ENCODE data around the gene TCTN1.
A peak's percentile ranks its signal among the peaks of the same experiment; 100 is the strongest.
"Not testable (repeated sequence)": the region's sequence is repeated elsewhere in the genome, so short reads cannot be mapped to it uniquely, and the experiment has no call there.

Gene TCTN1

GRCh38 chr12:110587102-110587501 is 26.8 kb upstream of the TCTN1 start:
- not testable (repeated sequence) for DNase-seq

- DNase-seq: no peak
Observed at GRCh38 chr12:110590059-110590458, 23.9 kb upstream of the TCTN1 start.

DNA sequence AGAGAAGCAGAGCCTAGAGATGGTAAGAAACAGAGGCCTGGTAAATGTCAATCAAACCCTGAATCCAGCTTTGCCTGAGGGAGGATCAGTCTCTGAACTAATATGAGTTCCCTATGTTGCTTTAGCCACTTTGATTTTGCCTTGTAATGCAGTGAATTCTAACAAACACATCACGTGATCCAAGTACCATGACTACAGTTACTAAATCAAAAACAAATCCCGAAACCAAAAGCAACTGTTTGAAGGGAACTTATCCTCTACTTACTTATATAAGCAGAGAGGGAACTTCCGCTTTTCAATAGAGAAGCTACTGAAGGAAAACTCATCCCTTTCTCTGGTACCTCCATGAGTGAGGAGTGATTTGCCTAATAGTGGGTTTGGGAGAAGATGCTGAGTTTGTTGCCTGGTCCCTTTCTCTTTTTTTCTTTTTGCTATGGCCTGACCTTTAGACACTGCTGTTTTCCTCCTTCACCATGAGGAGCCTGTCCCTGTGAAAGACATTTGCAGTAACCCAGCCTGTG is 23.1 kb upstream of the TCTN1 start:
- no peak for DNase-seq

GRCh38 chr12:110591451-110592051 is 22.4 kb upstream of the TCTN1 start:
- no peak for DNase-seq

- DNase-seq: no peak
Observed at GRCh38 chr12:110592078-110592477, 21.9 kb upstream of the TCTN1 start.

- DNase-seq: not testable (repeated sequence)
Observed at GRCh38 chr12:110592919-110593318, 21.0 kb upstream of the TCTN1 start.

GRCh38 chr12:110597885-110598284 is 16.0 kb upstream of the TCTN1 start:
- no peak for DNase-seq

DNA sequence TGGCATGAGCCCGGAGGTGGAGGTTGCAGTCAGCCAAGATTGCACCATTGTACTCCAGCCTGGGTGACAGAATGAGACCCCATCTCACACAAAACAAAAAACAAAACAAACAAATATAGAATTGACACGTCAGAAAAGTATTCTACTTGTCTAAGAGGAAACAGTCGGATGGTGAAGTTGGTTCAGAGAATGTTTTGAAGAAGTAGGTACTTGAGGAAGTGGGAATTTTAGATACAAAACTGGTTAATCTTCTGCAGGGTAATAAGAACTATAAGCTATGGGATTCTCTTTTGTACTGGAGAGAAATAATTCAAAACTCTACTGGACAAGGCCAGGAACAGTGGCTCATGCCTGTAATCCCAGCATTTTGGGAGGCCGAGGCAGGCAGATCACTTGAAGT is 14.6 kb upstream of the TCTN1 start:
- DNase-seq: no peak

- no peak for DNase-seq
Observed at GRCh38 chr12:110600254-110600653, 13.7 kb upstream of the TCTN1 start.

- peak; percentile 22 to 29 for DNase-seq
Observed at GRCh38 chr12:110602085-110602814, 11.7 kb upstream of the TCTN1 start.

GRCh38 chr12:110606253-110606611 is 7.7 kb upstream of the TCTN1 start:
- no peak for DNase-seq

DNA sequence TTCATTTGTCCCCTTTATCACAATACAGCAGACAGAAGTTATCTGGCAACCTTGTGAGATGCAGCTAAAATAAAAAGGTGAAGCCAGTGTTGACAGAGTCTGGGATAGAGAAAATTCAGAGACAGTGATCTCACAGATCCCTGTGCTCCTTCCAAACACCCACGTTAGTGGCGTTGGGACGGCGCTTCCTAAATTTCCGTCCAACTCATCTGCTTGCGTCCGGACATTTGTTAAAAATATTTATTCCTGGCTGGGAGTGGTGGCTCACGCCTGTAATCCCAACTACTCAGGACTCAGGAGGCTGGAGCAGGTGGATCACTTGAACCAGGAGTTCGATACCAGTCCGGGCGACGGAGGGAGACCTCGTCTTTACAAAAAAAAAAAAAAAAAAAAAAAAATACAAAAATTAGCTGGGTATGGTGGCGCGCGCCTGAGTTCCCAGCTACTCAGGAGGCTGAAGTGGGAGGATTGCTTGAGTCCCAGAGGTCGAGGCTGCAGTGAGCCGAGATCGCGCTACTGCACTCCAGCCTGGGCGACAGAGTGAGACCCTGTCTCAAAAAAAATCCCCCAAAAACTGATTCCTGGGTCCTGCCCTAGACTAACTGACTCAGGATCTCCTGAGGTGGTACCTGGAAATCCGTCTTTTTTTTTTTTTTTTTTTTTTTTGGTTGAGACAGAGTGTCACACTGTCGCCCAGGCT is 708 bp upstream of the TCTN1 start:
- DNase-seq: no peak

GRCh38 chr12:110615171-110615570 is 1.2 kb downstream of the TCTN1 start:
- no peak for DNase-seq

DNA sequence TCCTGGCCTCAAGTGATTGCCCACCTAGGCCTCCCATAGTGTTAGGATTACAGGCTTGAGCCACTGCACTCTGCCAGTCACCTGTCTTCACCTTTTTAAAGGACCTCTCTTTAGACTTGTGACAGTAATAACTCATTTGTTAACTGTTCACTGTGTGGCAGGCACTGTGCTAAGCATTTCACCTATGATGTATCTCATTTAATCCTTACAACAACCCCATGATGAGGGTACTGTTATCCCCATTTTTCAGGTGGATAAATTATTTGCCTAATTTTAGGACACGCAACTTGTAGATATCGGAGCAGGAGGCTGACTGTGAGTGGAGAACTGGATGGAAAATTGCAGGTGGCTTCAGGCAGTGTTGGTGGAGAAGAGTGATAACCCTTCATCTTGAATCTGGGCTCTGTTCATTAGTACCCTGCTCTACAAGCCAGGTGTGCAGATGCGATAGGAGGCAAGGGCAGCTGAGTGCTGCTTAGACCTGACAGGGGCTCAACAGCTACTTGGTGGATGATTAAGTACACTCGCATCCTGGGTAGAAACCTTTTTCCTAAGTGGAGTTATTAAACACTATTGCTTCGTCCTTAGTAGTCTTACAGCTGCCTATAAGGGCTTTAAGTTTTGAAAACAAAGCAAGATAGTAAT is 2.7 kb downstream of the TCTN1 start:
- no peak for DNase-seq

DNA sequence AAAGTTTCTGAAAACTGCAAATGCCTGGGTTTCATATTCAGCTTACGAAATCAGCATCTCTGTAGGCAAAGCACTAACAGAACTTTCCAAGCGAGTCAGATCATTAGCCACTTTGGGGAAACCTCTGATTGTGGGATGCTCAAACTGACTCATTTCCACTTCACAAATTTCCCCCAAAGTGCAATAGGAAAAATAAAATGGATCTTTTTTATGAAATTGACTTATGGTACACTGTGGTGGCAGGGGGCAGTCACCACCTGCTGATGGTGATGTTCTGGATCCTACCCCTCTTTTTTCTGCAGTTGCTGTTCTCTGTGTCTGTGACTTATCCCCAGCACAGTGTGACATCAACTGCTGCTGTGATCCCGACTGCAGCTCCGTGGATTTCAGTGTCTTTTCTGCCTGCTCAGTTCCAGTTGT is 5.6 kb downstream of the TCTN1 start:
- DNase-seq: no peak

DNA sequence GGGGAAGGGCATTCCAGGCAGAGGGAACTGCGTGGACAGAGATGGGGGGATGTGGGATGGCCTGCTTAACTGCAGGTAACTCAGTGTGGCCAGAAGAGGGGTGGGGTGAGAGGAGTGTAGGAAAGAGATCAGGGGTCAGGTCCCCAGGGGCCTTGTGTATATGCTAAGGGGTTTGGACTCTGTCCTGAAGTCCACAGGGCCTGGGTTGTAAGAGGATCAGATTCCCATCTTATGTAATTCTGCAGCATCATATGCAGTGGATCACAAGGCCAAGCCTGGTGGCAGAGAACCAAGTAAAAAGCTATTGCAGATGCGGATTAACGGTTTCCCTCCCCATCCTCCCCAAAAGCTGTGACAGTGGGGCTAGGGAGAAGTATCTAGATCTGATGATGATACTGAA is 8.7 kb downstream of the TCTN1 start:
- DNase-seq: no peak

- DNase-seq: no peak
Observed at GRCh38 chr12:110627500-110628195, 13.7 kb downstream of the TCTN1 start.

- no peak for DNase-seq
Observed at GRCh38 chr12:110635055-110635454, 21.1 kb downstream of the TCTN1 start.

GRCh38 chr12:110636516-110636915 is 22.6 kb downstream of the TCTN1 start:
- no peak for DNase-seq

- no peak for DNase-seq
Observed at GRCh38 chr12:110637869-110638441, 24.0 kb downstream of the TCTN1 start.

GRCh38 chr12:110638796-110639195 is 24.9 kb downstream of the TCTN1 start:
- DNase-seq: no peak

DNA sequence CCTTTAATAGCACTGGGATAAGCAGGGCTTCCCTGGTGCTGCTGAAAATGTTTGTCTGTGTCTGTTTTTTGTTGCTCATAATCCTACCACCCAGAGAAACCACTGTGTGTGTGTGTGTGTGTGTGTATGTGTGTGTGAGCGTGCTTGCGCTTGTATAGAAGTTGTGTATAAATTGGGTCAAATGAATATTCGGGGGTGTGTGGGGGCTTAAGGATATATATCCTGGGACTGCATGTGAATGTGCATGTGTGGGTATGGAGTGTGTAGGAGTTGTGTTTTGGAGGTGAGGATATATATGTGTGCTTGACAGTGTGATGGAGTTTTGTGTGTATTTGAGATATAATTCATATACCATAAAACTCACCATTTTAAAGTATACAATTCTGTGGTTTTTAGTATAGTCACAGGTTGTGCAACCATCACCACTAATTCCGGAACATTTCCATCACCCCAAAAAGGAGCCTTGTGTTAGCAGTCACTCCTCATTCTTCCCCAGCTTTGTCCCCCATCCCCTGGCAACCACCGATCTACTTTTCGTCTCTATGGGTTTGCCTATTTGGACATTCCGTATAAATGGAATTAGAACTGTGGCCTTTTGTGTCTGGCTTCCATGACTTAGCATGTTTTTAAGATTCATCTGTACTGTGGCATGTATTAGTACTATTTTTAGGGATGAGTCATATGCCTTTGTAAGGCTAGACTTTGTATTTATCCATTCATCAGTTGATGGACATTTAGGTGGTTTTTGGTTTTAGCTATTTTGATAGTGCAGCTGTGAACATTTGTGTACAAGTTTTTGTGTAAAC is 25.6 kb downstream of the TCTN1 start:
- DNase-seq: no peak
